Loucy (cell line): ENCODE results near the gene PRR9.

ENCODE experiments used
- EZH2phosphoT487 ChIP-seq: fragments of 200-600 bp; IDR thresholded peaks from 2 replicates; pipeline ENCODE4 v1.6.1; 2018; ENCODE audit warnings: antibody characterized with exemption, mild to moderate bottlenecking, moderate library complexity, borderline replicate concordance
- TF ChIP-seq, protein P1 (sequence below): fragments of 200-600 bp; sonication (generic); conservative IDR thresholded peaks from 2 replicates; pipeline ENCODE4 v1.5.1; 2014; ENCODE audit warnings: mild to moderate bottlenecking, antibody characterized with exemption, low read length

DNA sequence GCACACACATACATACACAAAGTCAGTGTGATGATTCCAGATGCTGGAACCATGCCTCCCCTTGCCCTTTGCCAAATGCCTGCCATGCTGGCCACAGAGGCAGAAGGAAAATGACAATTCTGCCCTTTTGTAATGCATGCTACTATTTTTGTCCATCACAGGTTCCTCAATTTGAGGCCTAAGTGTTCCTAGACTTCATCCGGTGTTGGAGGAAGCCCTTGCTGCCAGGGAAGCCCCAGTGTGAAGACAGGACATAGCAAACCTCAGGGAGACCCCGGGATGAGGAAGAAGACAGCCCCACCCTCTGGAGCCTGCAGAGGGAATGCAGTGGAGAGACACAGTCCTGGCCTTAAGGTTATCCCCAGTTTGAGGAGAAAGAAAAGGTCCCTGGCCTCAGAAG lies 14.4 kb downstream of the PRR9 start:
- TF ChIP-seq, protein P1, sequence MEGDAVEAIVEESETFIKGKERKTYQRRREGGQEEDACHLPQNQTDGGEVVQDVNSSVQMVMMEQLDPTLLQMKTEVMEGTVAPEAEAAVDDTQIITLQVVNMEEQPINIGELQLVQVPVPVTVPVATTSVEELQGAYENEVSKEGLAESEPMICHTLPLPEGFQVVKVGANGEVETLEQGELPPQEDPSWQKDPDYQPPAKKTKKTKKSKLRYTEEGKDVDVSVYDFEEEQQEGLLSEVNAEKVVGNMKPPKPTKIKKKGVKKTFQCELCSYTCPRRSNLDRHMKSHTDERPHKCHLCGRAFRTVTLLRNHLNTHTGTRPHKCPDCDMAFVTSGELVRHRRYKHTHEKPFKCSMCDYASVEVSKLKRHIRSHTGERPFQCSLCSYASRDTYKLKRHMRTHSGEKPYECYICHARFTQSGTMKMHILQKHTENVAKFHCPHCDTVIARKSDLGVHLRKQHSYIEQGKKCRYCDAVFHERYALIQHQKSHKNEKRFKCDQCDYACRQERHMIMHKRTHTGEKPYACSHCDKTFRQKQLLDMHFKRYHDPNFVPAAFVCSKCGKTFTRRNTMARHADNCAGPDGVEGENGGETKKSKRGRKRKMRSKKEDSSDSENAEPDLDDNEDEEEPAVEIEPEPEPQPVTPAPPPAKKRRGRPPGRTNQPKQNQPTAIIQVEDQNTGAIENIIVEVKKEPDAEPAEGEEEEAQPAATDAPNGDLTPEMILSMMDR, result no peak
- no peak for TF ChIP-seq EZH2phosphoT487
